ENCODE results near the gene MYBPHL. TPM values are rescaled to one million over a fixed set of nuclear protein-coding genes. Genes with fewer than 3 reads are reported as not detected.

MYBPHL gene
- total and polyA plus RNA-seq, 8 donors = 0.45 TPM; not detected in 7

GRCh38 chr1:109338608-109339007 lies 31.8 kb upstream of the MYBPHL start:
- Histone ChIP-seq H3K27me3 (no peaks in the 10 kb centered on the region), H3K27ac (no peak overlapping the region), H3K4me3 (no peak overlapping the region), H3K36me3 (peaks cover 48 to 91% (median 89%) of the 10 kb centered on the region in 4 donors), H3K9me3 (no peaks in the 10 kb centered on the region), H3K4me1 (peaks cover 0 to 13% (median 6%) of the 10 kb centered on the region in 4 donors)
- TF ChIP-seq EP300 (IDR thresholded peaks at IDR 0.05) (no peak), POLR2A (IDR thresholded peaks at IDR 0.05) (no peak), POLR2AphosphoS5 (IDR thresholded peaks at IDR 0.05) (no peak)
- TF ChIP-seq, protein P1, sequence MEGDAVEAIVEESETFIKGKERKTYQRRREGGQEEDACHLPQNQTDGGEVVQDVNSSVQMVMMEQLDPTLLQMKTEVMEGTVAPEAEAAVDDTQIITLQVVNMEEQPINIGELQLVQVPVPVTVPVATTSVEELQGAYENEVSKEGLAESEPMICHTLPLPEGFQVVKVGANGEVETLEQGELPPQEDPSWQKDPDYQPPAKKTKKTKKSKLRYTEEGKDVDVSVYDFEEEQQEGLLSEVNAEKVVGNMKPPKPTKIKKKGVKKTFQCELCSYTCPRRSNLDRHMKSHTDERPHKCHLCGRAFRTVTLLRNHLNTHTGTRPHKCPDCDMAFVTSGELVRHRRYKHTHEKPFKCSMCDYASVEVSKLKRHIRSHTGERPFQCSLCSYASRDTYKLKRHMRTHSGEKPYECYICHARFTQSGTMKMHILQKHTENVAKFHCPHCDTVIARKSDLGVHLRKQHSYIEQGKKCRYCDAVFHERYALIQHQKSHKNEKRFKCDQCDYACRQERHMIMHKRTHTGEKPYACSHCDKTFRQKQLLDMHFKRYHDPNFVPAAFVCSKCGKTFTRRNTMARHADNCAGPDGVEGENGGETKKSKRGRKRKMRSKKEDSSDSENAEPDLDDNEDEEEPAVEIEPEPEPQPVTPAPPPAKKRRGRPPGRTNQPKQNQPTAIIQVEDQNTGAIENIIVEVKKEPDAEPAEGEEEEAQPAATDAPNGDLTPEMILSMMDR (IDR thresholded peaks at IDR 0.05) = no peak
- intact Hi-C loops (cut with DNase I; ENCODE audit: low total_unique reads) = no loop called here
- DNase-seq = no peak
- WGBS, 5 donors = 93 to 99% (median 96%) methylated on average over 3 of the region's 3 CpGs

DNA sequence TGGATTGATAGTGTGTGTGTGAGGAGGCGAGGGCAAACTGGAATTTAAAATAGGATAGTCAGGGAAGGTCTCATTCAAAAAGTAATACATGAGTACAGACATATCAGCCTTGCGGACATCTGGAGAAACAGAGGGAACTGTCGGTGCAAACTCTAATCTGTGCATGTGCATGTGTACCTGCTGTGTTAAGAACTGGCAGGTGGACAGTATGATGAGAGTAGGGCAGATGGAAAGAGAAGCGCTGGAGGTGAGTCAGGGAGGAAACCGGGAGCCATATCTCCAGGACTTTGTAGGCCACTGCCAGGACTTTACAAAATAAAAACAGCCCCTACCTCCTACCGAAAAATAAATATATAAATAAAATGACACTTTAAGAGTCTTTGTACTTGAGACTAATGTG lies 31.3 kb upstream of the MYBPHL start:
- Histone ChIP-seq H3K4me1 (peaks cover 0 to 10% (median 4%) of the 10 kb centered on the region in 4 donors), H3K27ac (no peak overlapping the region), H3K9me3 (peaks cover 0 to under 1% (median 0%) of the 10 kb centered on the region in 4 donors), H3K36me3 (peaks cover 50 to 93% (median 92%) of the 10 kb centered on the region in 4 donors), H3K4me3 (no peak overlapping the region), H3K27me3 (no peaks in the 10 kb centered on the region)
- no peak for DNase-seq
- WGBS, 5 donors = 92 to 96% (median 96%) methylated on average over 6 of the region's 6 CpGs
- TF ChIP-seq POLR2A (IDR thresholded peaks at IDR 0.05) (no peak), POLR2AphosphoS5 (IDR thresholded peaks at IDR 0.05) (no peak), EP300 (IDR thresholded peaks at IDR 0.05) (no peak)
- TF ChIP-seq, protein P1 (IDR thresholded peaks at IDR 0.05) = no peak
- intact Hi-C loops (cut with DNase I; ENCODE audit: low total_unique reads) = no loop called here

DNA sequence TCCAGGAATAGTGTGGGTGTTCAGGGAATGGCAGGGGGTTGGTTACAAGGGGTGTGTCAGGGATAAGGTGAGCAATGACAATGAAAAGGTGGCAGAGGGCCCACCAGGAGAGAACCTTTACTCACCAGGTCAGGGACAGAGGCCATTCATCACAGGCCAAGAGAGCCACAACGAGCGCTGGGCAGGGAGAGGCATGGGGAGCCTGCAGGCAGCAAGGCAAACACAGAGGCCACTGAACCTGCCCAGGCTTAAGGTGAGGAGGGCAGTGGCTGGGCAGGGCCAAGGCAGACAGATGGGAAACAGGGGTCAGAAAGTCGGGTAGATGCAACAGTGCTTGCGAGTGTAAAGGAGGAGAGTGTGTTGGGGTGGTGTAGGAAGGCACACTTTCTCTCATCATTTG lies 28.3 kb upstream of the MYBPHL start:
- intact Hi-C loops (cut with DNase I; ENCODE audit: low total_unique reads) = no loop called here
- WGBS, 5 donors = 77 to 91% (median 85%) methylated on average over 4 of the region's 4 CpGs

GRCh38 chr1:109331113-109331512 lies 24.3 kb upstream of the MYBPHL start:
- DNase-seq = no peak
- H3K27me3 ChIP-seq = no peaks in the 10 kb centered on the region
- peaks cover 33 to 95% (median 90%) of the 10 kb centered on the region in 4 donors for H3K36me3 ChIP-seq
- intact Hi-C loops (cut with DNase I; ENCODE audit: low total_unique reads) = no loop called here
- peaks cover 6 to 20% (median 13%) of the 10 kb centered on the region in 4 donors for H3K9me3 ChIP-seq
- H3K4me1 ChIP-seq = no peaks in the 10 kb centered on the region
- no peak overlapping the region for H3K4me3 ChIP-seq
- TF ChIP-seq EP300 (IDR thresholded peaks at IDR 0.05) = no peak
- TF ChIP-seq POLR2A (IDR thresholded peaks at IDR 0.05) = no peak
- TF ChIP-seq, protein P1 (IDR thresholded peaks at IDR 0.05) = no peak
- TF ChIP-seq POLR2AphosphoS5 (IDR thresholded peaks at IDR 0.05) = no peak
- no peak overlapping the region for H3K27ac ChIP-seq

More for the DNA sequence above, 28.3 kb upstream of the MYBPHL start:
- no peak overlapping the region for H3K27ac ChIP-seq
- no peaks in the 10 kb centered on the region for H3K27me3 ChIP-seq
- H3K4me1 ChIP-seq = no peaks in the 10 kb centered on the region
- peaks cover 51 to 99% (median 94%) of the 10 kb centered on the region in 4 donors for H3K36me3 ChIP-seq
- TF ChIP-seq, protein P1 (IDR thresholded peaks at IDR 0.05) = no peak
- no peak for TF ChIP-seq POLR2AphosphoS5 (IDR thresholded peaks at IDR 0.05)
- no peak for TF ChIP-seq EP300 (IDR thresholded peaks at IDR 0.05)
- no peak for TF ChIP-seq POLR2A (IDR thresholded peaks at IDR 0.05)
- H3K4me3 ChIP-seq = no peak overlapping the region
- no peak for DNase-seq
- peaks cover 6 to 20% (median 13%) of the 10 kb centered on the region in 4 donors for H3K9me3 ChIP-seq
